GM12878 (cell line): ENCODE measurements around the gene TMBIM6. TPM values are rescaled to one million over a fixed set of nuclear protein-coding genes. Genes with fewer than 3 reads are reported as not detected.

ENCODE experiments used
- ATAC-seq: fragments of 200-7000 bp; cut with Tn5 transposase; 3 replicates; pipeline ENCODE4 v1.9.1; 2020; ENCODE audit warnings: mild to moderate bottlenecking, moderate library complexity
- BruUV-seq: library from RNA; stranded (reverse); fragments of 400-500 nt; replicated peaks from 2 replicates; lab custom pipeline; 2021; lab: Mats Ljungman, UMichigan
- CTCF ChIA-PET: fragments of 300-600 bp; sonication (Branson Sonifier 250); formaldehyde crosslinking; extraction: SDS; loops from one replicate; lab custom pipeline; 2021; ENCODE audit warnings: inconsistent platforms; lab: Yijun Ruan, JAX
- POLR2A ChIA-PET: fragments of 350-600 bp; formaldehyde crosslinking; extraction: SDS; loops from one replicate; lab custom pipeline; 2021; ENCODE audit warnings: inconsistent platforms; lab: Charles Lee
- RAD21 ChIA-PET: fragments of 300-600 bp; sonication (Branson Sonifier 250); formaldehyde crosslinking; loops from one replicate; lab custom pipeline; 2023; ENCODE audit warnings: antibody characterized with exemption; ENCODE audit not compliant: unreplicated experiment; lab: Charles Lee
- SMC1A ChIA-PET: fragments of 300-600 bp; sonication (Branson Sonifier 250); formaldehyde crosslinking; loops from one replicate; lab custom pipeline; 2023; ENCODE audit not compliant: unreplicated experiment, uncharacterized antibody; lab: Charles Lee
- DNase-seq: peaks from one replicate; pipeline ENCODE4 v3.0.0-alpha.2; 2011; ENCODE audit warnings: low read depth, low spot score
- FAIRE-seq: peaks from 3 replicates; lab custom pipeline; 2011; peaks lifted over from hg19 to GRCh38; lab: Jason Lieb, UNC
- H2AFZ ChIP-seq: 2 replicates; pipeline ENCODE4 v1.6.0; 2011; ENCODE audit warnings: low read depth, low read length, control low read depth; ENCODE audit not compliant: control insufficient read depth
- H3K27ac ChIP-seq: 2 replicates; pipeline ENCODE4 v1.5.1; 2011; ENCODE audit warnings: control low read depth; ENCODE audit not compliant: control insufficient read depth, insufficient read depth
- H3K27me3 ChIP-seq, 2 experiments: replicated peaks in 1 of 2; 2 replicates each; pipeline versions ENCODE4 v1.6.0 to v1.6.1; 2011; ENCODE audit warnings: low read length in 1 of 2; ENCODE audit not compliant: control insufficient read depth in 2 of 2, insufficient read depth in 2 of 2
- H3K36me3 ChIP-seq, 2 experiments: 2 replicates each; pipeline ENCODE4 v1.5.1; 2011; ENCODE audit warnings: low read length in 1 of 2; ENCODE audit not compliant: control insufficient read depth in 2 of 2, insufficient read depth in 2 of 2
- H3K4me1 ChIP-seq: 2 replicates; pipeline ENCODE4 v1.6.1; 2011; ENCODE audit warnings: mild to moderate bottlenecking, low read length, moderate library complexity, mixed read lengths; ENCODE audit not compliant: control insufficient read depth, insufficient read depth
- H3K4me2 ChIP-seq: 2 replicates; pipeline ENCODE4 v1.6.0; 2011; ENCODE audit warnings: control low read depth; ENCODE audit not compliant: control insufficient read depth, insufficient read depth
- H3K4me3 ChIP-seq: fragments of 200-600 bp; sonication (generic); 2 replicates; pipeline ENCODE4 v1.5.1; 2016
- H3K79me2 ChIP-seq: 2 replicates; pipeline ENCODE4 v1.6.0; 2011; ENCODE audit warnings: low read length; ENCODE audit not compliant: control insufficient read depth, insufficient read depth
- H3K9ac ChIP-seq: 2 replicates; pipeline ENCODE4 v1.8.0; 2011; ENCODE audit warnings: low read length, control low read depth, mixed read lengths; ENCODE audit not compliant: control insufficient read depth, insufficient read depth
- H3K9me3 ChIP-seq: replicated peaks from 3 replicates; pipeline ENCODE4 v1.5.1; 2011; ENCODE audit warnings: mild to moderate bottlenecking, low read length; ENCODE audit not compliant: control insufficient read depth, insufficient read depth
- H4K20me1 ChIP-seq: 2 replicates; pipeline ENCODE4 v1.6.0; 2011; ENCODE audit not compliant: control insufficient read depth, insufficient read depth
- WGBS: methylation state at CpG from one replicate; pipeline ENCODE4 v1.1.6; 2016; ENCODE audit warnings: low lambda C conversion rate; ENCODE audit not compliant: insufficient replicate concordance, insufficient coverage; ENCODE audit errors: missing lambda C conversion rate; 5-methylcytosine and 5-hydroxymethylcytosine counted together
- in situ Hi-C: fragments of 300-500 bp; cut with MboI; formaldehyde crosslinking; loops from 9 replicates; pipeline ENCODE4 v1.14.3; 2018; ENCODE audit warnings: mixed read lengths
- intact Hi-C: fragments of 100-400 bp; cut with micrococcal nuclease; formaldehyde crosslinking; loops from one replicate; pipeline ENCODE4 v1.14.2; 2022; ENCODE audit not compliant: unreplicated experiment
- polyA plus RNA-seq, 11 experiments: library from polyadenylated mRNA; depleted of rRNA in 4 of 11; unstranded in 6 of 11; stranded (reverse) in 5 of 11; fragments of >200 nt; fragmentation: Nextera tagmentation in 4 of 11; fragmentation: Illumina TruSeq in 1 of 11; extraction: Ambion mirVana in 4 of 11; extraction: Trizol in 1 of 11; gene quantifications; 1 replicate in 1 of 11; 2 replicates in 10 of 11; pipeline versions ENCODE4 v1.2.1 to v1.2.3, GENCODE V29; 2011 to 2016; ENCODE audit warnings: inconsistent platforms in 2 of 11, missing spikeins in 2 of 11, low read depth in 1 of 11
- total RNA-seq, 4 experiments: library from RNA; depleted of rRNA in 3 of 4; stranded (reverse); fragments of >200 nt in 3 of 4; fragmentation: Illumina TruSeq in 1 of 4; extraction: Trizol in 1 of 4; gene quantifications; 2 replicates each; pipeline versions ENCODE4 v1.2.1 to v1.2.3, GENCODE V29; 2013 to 2021
- TF ChIP-seq, protein P1 (sequence below): fragments of 450-650 bp; formaldehyde crosslinking; IDR thresholded peaks from 2 replicates; pipeline ENCODE4 v1.5.0; 2022; ENCODE audit warnings: mild to moderate bottlenecking, missing genetic modification characterization
- TF ChIP-seq, protein P2 (sequence below): fragments of 450-650 bp; IDR thresholded peaks from 2 replicates; pipeline ENCODE4 v1.6.1; 2016; ENCODE audit warnings: mild to moderate bottlenecking

TMBIM6 gene
- total and polyA plus RNA-seq, 10 of the 15 experiments (the other 5 are each of a cell fraction or from before 2014, with no cell fraction given) = 224 to 1,192 (median 379) TPM

DNA sequence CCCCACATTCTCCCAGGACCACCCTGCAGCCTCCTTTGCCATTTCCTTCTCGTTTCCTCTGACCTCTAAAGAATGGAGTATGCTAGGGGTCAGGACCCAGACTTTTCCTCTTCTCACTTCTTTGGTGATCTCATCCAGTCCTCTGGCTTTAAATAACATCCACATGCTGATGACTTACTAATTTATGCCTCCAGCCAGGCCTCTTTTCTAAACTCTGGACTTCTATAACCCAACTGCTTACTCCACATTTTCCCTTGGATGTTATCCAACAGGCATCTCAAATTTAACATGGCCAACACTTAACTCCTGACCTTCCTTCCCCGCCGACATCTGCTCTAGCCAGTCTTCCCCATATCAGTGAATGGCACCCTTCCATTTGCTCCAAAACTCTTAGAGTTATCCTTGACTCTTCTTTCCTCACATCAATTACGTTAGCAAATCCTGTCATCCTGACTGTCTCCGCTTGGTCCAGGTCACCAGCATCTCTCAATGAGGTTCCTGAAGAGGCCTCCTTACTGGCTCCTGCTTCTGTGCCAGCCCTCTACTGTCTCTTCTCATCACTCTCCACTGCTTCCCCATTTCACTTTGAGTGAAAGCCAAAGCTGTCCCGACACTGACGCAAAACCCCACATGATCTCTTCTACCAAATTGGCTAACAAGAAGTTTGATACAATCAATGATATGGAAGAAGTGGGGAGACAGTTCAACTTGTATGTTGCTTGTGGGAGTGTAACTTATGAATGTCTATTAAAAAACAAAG, 42.7 kb downstream of the TMBIM6 start:
- Histone ChIP-seq H3K36me3 (no peaks in the 10 kb centered on the region), H3K4me2 (no peak overlapping the region), H3K4me1 (no peaks in the 10 kb centered on the region), H4K20me1 (no peaks in the 10 kb centered on the region), H3K27me3 (no peaks in the 10 kb centered on the region; a peak in 1 of 4 replicates), H2AFZ (no peak overlapping the region), H3K9me3 (peaks cover 2% of the 10 kb centered on the region; the same call in 1 of the 3 replicates), H3K79me2 (no peaks in the 10 kb centered on the region), H3K9ac (no peak overlapping the region), H3K27ac (no peak overlapping the region), H3K4me3 (no peak overlapping the region)
- POLR2A ChIA-PET = no interaction called here
- RAD21 ChIA-PET = interaction anchor here (1.0 kb wide), 1 partner anchor 55 kb away, joined by 3 read pairs; no protein-coding TSS in a partner anchor
- SMC1A ChIA-PET = interaction anchor here (0.7 to 4.6 kb wide), 4 partner anchors 24 to 56 kb away, joined by 3 to 26 read pairs (median 4); no protein-coding TSS in a partner anchor
- ATAC-seq = peak; percentile 47; the same call in 2 of the 3 replicates
- WGBS = 50% methylated on average over 7 of the region's 7 CpGs
- CTCF ChIA-PET = interaction anchor here (0.7 to 2.5 kb wide), 5 partner anchors 43 to 203 kb away, joined by 3 to 14 read pairs (median 5); partner anchors contain the start of gene TMBIM6
- TF ChIP-seq, protein P1, sequence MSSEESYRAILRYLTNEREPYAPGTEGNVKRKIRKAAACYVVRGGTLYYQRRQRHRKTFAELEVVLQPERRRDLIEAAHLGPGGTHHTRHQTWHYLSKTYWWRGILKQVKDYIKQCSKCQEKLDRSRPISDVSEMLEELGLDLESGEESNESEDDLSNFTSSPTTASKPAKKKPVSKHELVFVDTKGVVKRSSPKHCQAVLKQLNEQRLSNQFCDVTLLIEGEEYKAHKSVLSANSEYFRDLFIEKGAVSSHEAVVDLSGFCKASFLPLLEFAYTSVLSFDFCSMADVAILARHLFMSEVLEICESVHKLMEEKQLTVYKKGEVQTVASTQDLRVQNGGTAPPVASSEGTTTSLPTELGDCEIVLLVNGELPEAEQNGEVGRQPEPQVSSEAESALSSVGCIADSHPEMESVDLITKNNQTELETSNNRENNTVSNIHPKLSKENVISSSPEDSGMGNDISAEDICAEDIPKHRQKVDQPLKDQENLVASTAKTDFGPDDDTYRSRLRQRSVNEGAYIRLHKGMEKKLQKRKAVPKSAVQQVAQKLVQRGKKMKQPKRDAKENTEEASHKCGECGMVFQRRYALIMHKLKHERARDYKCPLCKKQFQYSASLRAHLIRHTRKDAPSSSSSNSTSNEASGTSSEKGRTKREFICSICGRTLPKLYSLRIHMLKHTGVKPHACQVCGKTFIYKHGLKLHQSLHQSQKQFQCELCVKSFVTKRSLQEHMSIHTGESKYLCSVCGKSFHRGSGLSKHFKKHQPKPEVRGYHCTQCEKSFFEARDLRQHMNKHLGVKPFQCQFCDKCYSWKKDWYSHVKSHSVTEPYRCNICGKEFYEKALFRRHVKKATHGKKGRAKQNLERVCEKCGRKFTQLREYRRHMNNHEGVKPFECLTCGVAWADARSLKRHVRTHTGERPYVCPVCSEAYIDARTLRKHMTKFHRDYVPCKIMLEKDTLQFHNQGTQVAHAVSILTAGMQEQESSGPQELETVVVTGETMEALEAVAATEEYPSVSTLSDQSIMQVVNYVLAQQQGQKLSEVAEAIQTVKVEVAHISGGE (CRISPR knock-in tag) = no peak
- TF ChIP-seq, protein P2, sequence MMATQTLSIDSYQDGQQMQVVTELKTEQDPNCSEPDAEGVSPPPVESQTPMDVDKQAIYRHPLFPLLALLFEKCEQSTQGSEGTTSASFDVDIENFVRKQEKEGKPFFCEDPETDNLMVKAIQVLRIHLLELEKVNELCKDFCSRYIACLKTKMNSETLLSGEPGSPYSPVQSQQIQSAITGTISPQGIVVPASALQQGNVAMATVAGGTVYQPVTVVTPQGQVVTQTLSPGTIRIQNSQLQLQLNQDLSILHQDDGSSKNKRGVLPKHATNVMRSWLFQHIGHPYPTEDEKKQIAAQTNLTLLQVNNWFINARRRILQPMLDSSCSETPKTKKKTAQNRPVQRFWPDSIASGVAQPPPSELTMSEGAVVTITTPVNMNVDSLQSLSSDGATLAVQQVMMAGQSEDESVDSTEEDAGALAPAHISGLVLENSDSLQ = peak; percentile 56
- BruUV-seq = no TSS peak
- DNase-seq = no peak
- no peak for FAIRE-seq
- intact Hi-C loops = no loop called here
- in situ Hi-C loops = no loop called here
